GM23338 (cell line): ENCODE results near the gene SH3RF3. TPM values are rescaled to one million over a fixed set of nuclear protein-coding genes. Genes with fewer than 3 reads are reported as not detected.

Experiments
- ATAC-seq: fragments of 200-7000 bp; cut with Tn5 transposase; 3 replicates; pipeline ENCODE4 v1.9.1; 2020
- DNase-seq: peaks from one replicate; pipeline ENCODE4 v3.0.0-alpha.2; 2015; ENCODE audit warnings: low spot score
- H2AFZ ChIP-seq: fragments of 200-600 bp; sonication (generic); 2 replicates; pipeline ENCODE4 v1.8.0; 2016; ENCODE audit warnings: antibody characterized with exemption, mild to moderate bottlenecking, moderate library complexity
- H3F3A ChIP-seq: fragments of 200-600 bp; sonication (generic); replicated peaks from 2 replicates; pipeline ENCODE4 v1.8.0; 2017; ENCODE audit warnings: antibody characterized with exemption, mixed run types, low read depth
- H3K27ac ChIP-seq: fragments of 200-600 bp; sonication (generic); 2 replicates; pipeline ENCODE4 v1.6.1; 2016; ENCODE audit warnings: low read depth
- H3K27me3 ChIP-seq: fragments of 200-600 bp; sonication (generic); 2 replicates; pipeline ENCODE4 v1.8.0; 2016; ENCODE audit warnings: mild to moderate bottlenecking, mixed run types, moderate library complexity; ENCODE audit not compliant: insufficient read depth
- H3K36me3 ChIP-seq: fragments of 200-600 bp; sonication (generic); 2 replicates; pipeline ENCODE4 v1.8.0; 2016; ENCODE audit warnings: mild to moderate bottlenecking; ENCODE audit not compliant: insufficient read depth
- H3K4me1 ChIP-seq: fragments of 200-600 bp; sonication (generic); 2 replicates; pipeline ENCODE4 v1.8.0; 2016; ENCODE audit warnings: mild to moderate bottlenecking, moderate library complexity; ENCODE audit not compliant: insufficient read depth
- H3K4me2 ChIP-seq: fragments of 200-600 bp; sonication (generic); 2 replicates; pipeline ENCODE4 v1.7.1; 2017; ENCODE audit warnings: mixed run types
- H3K4me3 ChIP-seq: fragments of 200-600 bp; sonication (generic); 2 replicates; pipeline ENCODE4 v1.6.1; 2016; ENCODE audit warnings: mixed run types
- H3K79me2 ChIP-seq: fragments of 200-600 bp; sonication (generic); replicated peaks from 2 replicates; pipeline ENCODE4 v1.8.0; 2017; ENCODE audit warnings: mild to moderate bottlenecking; ENCODE audit not compliant: insufficient read depth
- H3K9me2 ChIP-seq: fragments of 200-600 bp; sonication (generic); 2 replicates; pipeline ENCODE4 v1.8.0; 2017; ENCODE audit not compliant: insufficient read depth
- H4K20me1 ChIP-seq: fragments of 200-600 bp; sonication (generic); replicated peaks from 2 replicates; pipeline ENCODE4 v1.8.0; 2017; ENCODE audit warnings: mild to moderate bottlenecking; ENCODE audit not compliant: insufficient read depth
- H3K27ac Mint-ChIP-seq: 2 replicates; pipeline ENCODE4 v1.8.0; 2020; ENCODE audit warnings: inconsistent platforms, mild to moderate bottlenecking, moderate library complexity, mixed read lengths
- H3K27me3 Mint-ChIP-seq: 3 replicates; pipeline ENCODE4 v1.8.0; 2022; ENCODE audit warnings: low read depth, mild to moderate bottlenecking, moderate library complexity, mixed read lengths, inconsistent platforms; ENCODE audit not compliant: insufficient read depth, poor library complexity
- H3K36me3 Mint-ChIP-seq: 3 replicates; pipeline ENCODE4 v1.8.0; 2021; ENCODE audit warnings: low read depth, mild to moderate bottlenecking, inconsistent platforms, moderate library complexity, mixed read lengths
- H3K4me1 Mint-ChIP-seq: 3 replicates; pipeline ENCODE4 v1.8.0; 2020; ENCODE audit warnings: mild to moderate bottlenecking, inconsistent platforms, mixed read lengths
- H3K4me3 Mint-ChIP-seq: 3 replicates; pipeline ENCODE4 v1.8.0; 2021; ENCODE audit warnings: moderate library complexity, mild to moderate bottlenecking, inconsistent platforms, mixed read lengths
- H3K9me3 Mint-ChIP-seq: 3 replicates; pipeline ENCODE4 v1.8.0; 2020; ENCODE audit warnings: moderate library complexity, mild to moderate bottlenecking, inconsistent platforms, mixed read lengths
- CREB1 ChIP-seq: fragments of 250-450 bp; sonication (Bioruptor Pico); IDR thresholded peaks from 2 replicates; pipeline ENCODE4 v1.5.0; 2020; ENCODE audit warnings: low read depth, mild to moderate bottlenecking, moderate library complexity
- EZH2 ChIP-seq: fragments of 200-600 bp; sonication (generic); IDR thresholded peaks from one replicate; pipeline ENCODE4 v1.8.0; 2017; ENCODE audit warnings: antibody characterized with exemption, mild to moderate bottlenecking, low read depth; ENCODE audit not compliant: unreplicated experiment
- EZH2phosphoT487 ChIP-seq: fragments of 200-600 bp; sonication (generic); IDR thresholded peaks from one replicate; pipeline ENCODE4 v1.8.1; 2018; ENCODE audit warnings: antibody characterized with exemption; ENCODE audit not compliant: unreplicated experiment
- JUNB ChIP-seq: IDR thresholded peaks from one replicate; pipeline ENCODE4 v1.6.1; 2016; ENCODE audit warnings: antibody characterized with exemption; ENCODE audit not compliant: unreplicated experiment
- NANOG ChIP-seq: IDR thresholded peaks from 2 replicates; pipeline ENCODE4 v1.6.1; 2016; ENCODE audit warnings: antibody characterized with exemption, borderline replicate concordance
- POLR2AphosphoS5 ChIP-seq: IDR thresholded peaks from 2 replicates; pipeline ENCODE4 v1.6.1; 2016; ENCODE audit warnings: antibody characterized with exemption, low read depth
- STAT1 ChIP-seq: IDR thresholded peaks from one replicate; pipeline ENCODE4 v1.6.1; 2016; ENCODE audit warnings: antibody characterized with exemption; ENCODE audit not compliant: unreplicated experiment
- ZNF114 ChIP-seq: fragments of 250-450 bp; sonication (Bioruptor Pico); IDR thresholded peaks from 2 replicates; pipeline ENCODE4 v1.5.0; 2020; ENCODE audit warnings: mild to moderate bottlenecking, moderate library complexity
- ZNF331 ChIP-seq: fragments of 250-450 bp; sonication (Bioruptor Pico); IDR thresholded peaks from 2 replicates; pipeline ENCODE4 v1.5.0; 2020; ENCODE audit warnings: low read depth, mild to moderate bottlenecking, moderate library complexity
- polyA plus RNA-seq: library from polyadenylated mRNA; unstranded; fragments of >200 nt; fragmentation: Nextera tagmentation; extraction: Ambion mirVana; gene quantifications from 2 replicates; pipeline ENCODE4 v1.2.1, GENCODE V29; 2016
- total RNA-seq: library from RNA; depleted of rRNA; stranded (reverse); fragments of >200 nt; shearing (Covaris generic); gene quantifications from 2 replicates; pipeline ENCODE4 v1.2.3, GENCODE V29; 2014
- TF ChIP-seq, protein P1 (sequence below): fragments of 250-450 bp; sonication (Bioruptor Pico); IDR thresholded peaks from 2 replicates; pipeline ENCODE4 v1.5.0; 2020; ENCODE audit warnings: mild to moderate bottlenecking, moderate library complexity
- TF ChIP-seq, protein P2 (sequence below): IDR thresholded peaks from 2 replicates; pipeline ENCODE4 v1.6.1; 2016; ENCODE audit warnings: antibody characterized with exemption
- TF ChIP-seq, protein P3 (sequence below), 2 experiments: fragments of 200-600 bp in 1 of 2; sonication (generic) in 1 of 2; conservative IDR thresholded peaks; 2 replicates each; pipeline versions ENCODE4 v1.5.1 to v1.6.1; 2016 to 2017; ENCODE audit warnings: antibody characterized with exemption in 2 of 2, low read depth in 2 of 2, mild to moderate bottlenecking in 2 of 2, moderate library complexity in 1 of 2
- TF ChIP-seq, protein P4 (sequence below): IDR thresholded peaks from one replicate; pipeline ENCODE4 v1.6.1; 2018; ENCODE audit warnings: antibody characterized with exemption; ENCODE audit not compliant: unreplicated experiment

Gene SH3RF3
- total and polyA plus RNA-seq, 2 experiments from 2014 or later, result 0.11 to 0.63 TPM

DNA sequence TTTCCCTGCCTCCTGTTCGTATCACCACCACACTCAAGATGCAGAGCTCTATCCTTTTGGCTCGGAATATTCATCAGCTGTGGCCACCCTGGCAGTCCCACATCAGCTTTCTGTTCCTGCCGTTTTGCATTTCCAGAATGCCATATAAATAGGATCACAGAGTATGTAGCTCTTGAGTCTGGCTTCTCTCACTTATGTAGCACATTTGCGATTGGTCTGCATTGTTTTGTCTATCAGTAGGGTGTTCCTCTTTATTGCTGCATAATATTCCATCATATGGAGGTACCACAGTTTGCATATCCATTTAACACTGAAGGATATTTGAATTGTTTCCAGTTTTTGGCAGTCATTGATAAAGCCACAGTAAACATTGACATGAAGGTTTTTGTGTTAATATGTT lies 104.6 kb downstream of the SH3RF3 start (continued):
- TF ChIP-seq, protein P1, sequence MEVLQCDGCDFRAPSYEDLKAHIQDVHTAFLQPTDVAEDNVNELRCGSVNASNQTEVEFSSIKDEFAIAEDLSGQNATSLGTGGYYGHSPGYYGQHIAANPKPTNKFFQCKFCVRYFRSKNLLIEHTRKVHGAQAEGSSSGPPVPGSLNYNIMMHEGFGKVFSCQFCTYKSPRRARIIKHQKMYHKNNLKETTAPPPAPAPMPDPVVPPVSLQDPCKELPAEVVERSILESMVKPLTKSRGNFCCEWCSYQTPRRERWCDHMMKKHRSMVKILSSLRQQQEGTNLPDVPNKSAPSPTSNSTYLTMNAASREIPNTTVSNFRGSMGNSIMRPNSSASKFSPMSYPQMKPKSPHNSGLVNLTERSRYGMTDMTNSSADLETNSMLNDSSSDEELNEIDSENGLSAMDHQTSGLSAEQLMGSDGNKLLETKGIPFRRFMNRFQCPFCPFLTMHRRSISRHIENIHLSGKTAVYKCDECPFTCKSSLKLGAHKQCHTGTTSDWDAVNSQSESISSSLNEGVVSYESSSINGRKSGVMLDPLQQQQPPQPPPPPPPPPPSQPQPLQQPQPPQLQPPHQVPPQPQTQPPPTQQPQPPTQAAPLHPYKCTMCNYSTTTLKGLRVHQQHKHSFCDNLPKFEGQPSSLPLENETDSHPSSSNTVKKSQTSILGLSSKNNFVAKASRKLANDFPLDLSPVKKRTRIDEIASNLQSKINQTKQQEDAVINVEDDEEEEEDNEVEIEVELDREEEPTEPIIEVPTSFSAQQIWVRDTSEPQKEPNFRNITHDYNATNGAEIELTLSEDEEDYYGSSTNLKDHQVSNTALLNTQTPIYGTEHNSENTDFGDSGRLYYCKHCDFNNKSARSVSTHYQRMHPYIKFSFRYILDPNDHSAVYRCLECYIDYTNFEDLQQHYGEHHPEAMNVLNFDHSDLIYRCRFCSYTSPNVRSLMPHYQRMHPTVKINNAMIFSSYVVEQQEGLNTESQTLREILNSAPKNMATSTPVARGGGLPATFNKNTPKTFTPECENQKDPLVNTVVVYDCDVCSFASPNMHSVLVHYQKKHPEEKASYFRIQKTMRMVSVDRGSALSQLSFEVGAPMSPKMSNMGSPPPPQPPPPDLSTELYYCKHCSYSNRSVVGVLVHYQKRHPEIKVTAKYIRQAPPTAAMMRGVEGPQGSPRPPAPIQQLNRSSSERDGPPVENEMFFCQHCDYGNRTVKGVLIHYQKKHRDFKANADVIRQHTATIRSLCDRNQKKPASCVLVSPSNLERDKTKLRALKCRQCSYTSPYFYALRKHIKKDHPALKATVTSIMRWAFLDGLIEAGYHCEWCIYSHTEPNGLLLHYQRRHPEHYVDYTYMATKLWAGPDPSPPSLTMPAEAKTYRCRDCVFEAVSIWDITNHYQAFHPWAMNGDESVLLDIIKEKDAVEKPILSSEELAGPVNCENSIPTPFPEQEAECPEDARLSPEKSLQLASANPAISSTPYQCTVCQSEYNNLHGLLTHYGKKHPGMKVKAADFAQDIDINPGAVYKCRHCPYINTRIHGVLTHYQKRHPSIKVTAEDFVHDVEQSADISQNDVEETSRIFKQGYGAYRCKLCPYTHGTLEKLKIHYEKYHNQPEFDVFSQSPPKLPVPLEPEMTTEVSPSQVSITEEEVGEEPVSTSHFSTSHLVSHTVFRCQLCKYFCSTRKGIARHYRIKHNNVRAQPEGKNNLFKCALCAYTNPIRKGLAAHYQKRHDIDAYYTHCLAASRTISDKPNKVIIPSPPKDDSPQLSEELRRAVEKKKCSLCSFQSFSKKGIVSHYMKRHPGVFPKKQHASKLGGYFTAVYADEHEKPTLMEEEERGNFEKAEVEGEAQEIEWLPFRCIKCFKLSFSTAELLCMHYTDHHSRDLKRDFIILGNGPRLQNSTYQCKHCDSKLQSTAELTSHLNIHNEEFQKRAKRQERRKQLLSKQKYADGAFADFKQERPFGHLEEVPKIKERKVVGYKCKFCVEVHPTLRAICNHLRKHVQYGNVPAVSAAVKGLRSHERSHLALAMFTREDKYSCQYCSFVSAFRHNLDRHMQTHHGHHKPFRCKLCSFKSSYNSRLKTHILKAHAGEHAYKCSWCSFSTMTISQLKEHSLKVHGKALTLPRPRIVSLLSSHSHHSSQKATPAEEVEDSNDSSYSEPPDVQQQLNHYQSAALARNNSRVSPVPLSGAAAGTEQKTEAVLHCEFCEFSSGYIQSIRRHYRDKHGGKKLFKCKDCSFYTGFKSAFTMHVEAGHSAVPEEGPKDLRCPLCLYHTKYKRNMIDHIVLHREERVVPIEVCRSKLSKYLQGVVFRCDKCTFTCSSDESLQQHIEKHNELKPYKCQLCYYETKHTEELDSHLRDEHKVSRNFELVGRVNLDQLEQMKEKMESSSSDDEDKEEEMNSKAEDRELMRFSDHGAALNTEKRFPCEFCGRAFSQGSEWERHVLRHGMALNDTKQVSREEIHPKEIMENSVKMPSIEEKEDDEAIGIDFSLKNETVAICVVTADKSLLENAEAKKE, result no peak
- TF ChIP-seq JUNB, result no peak
- TF ChIP-seq CREB1 (CRISPR knock-in tag), result no peak

DNA sequence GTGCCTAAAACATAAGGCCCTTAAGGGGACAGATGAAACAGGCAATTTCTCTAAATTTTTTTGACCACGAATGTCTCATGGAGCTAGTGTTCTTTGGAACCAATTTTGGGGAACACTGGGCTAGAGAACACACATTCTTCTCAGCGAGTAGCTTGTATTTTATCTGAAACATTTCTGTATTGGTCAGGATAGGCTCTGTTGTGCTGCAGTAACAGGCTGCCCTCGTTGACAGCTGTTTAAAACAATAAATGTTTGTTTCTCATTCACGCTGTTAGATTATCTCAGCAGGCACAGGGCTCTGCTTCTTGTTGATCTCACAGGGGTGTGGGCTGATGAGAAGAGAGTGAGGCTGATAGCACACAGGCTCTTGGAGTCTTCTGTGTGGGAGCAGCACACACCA lies 105.3 kb downstream of the SH3RF3 start:
- DNase-seq (no peak), ATAC-seq (no peak)
- H3K79me2 ChIP-seq, result no peaks in the 10 kb centered on the region
- H3K27ac ChIP-seq, result no peak overlapping the region
- peaks cover 2% of the 10 kb centered on the region for H3K27me3 Mint-ChIP-seq
- H3K36me3 ChIP-seq, result no peaks in the 10 kb centered on the region
- H3K4me1 Mint-ChIP-seq, result peaks cover 5% of the 10 kb centered on the region
- no peak overlapping the region for H3K4me3 ChIP-seq
- no peak overlapping the region for H3K4me2 ChIP-seq
- no peak overlapping the region for H3K4me3 Mint-ChIP-seq
- no peaks in the 10 kb centered on the region for H3K36me3 Mint-ChIP-seq
- no peaks in the 10 kb centered on the region for H3K27me3 ChIP-seq
- H2AFZ ChIP-seq, result no peak overlapping the region
- no peaks in the 10 kb centered on the region for H3F3A ChIP-seq
- H4K20me1 ChIP-seq, result no peaks in the 10 kb centered on the region
- no peaks in the 10 kb centered on the region; the same call in 2 of the 3 replicates for H3K9me3 Mint-ChIP-seq
- TF ChIP-seq NANOG (no peak), STAT1 (no peak), ZNF331 (CRISPR knock-in tag) (no peak), EZH2 (no peak), EZH2phosphoT487 (no peak), ZNF114 (CRISPR knock-in tag) (no peak), JUNB (no peak), POLR2AphosphoS5 (no peak)
- TF ChIP-seq, protein P2, sequence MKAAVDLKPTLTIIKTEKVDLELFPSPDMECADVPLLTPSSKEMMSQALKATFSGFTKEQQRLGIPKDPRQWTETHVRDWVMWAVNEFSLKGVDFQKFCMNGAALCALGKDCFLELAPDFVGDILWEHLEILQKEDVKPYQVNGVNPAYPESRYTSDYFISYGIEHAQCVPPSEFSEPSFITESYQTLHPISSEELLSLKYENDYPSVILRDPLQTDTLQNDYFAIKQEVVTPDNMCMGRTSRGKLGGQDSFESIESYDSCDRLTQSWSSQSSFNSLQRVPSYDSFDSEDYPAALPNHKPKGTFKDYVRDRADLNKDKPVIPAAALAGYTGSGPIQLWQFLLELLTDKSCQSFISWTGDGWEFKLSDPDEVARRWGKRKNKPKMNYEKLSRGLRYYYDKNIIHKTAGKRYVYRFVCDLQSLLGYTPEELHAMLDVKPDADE, result no peak
- TF ChIP-seq, protein P3, sequence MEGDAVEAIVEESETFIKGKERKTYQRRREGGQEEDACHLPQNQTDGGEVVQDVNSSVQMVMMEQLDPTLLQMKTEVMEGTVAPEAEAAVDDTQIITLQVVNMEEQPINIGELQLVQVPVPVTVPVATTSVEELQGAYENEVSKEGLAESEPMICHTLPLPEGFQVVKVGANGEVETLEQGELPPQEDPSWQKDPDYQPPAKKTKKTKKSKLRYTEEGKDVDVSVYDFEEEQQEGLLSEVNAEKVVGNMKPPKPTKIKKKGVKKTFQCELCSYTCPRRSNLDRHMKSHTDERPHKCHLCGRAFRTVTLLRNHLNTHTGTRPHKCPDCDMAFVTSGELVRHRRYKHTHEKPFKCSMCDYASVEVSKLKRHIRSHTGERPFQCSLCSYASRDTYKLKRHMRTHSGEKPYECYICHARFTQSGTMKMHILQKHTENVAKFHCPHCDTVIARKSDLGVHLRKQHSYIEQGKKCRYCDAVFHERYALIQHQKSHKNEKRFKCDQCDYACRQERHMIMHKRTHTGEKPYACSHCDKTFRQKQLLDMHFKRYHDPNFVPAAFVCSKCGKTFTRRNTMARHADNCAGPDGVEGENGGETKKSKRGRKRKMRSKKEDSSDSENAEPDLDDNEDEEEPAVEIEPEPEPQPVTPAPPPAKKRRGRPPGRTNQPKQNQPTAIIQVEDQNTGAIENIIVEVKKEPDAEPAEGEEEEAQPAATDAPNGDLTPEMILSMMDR (conservative IDR thresholded peaks at IDR 0.05; ENCODE audit: low read depth in 2 of 2), result no peak
- TF ChIP-seq, protein P4, sequence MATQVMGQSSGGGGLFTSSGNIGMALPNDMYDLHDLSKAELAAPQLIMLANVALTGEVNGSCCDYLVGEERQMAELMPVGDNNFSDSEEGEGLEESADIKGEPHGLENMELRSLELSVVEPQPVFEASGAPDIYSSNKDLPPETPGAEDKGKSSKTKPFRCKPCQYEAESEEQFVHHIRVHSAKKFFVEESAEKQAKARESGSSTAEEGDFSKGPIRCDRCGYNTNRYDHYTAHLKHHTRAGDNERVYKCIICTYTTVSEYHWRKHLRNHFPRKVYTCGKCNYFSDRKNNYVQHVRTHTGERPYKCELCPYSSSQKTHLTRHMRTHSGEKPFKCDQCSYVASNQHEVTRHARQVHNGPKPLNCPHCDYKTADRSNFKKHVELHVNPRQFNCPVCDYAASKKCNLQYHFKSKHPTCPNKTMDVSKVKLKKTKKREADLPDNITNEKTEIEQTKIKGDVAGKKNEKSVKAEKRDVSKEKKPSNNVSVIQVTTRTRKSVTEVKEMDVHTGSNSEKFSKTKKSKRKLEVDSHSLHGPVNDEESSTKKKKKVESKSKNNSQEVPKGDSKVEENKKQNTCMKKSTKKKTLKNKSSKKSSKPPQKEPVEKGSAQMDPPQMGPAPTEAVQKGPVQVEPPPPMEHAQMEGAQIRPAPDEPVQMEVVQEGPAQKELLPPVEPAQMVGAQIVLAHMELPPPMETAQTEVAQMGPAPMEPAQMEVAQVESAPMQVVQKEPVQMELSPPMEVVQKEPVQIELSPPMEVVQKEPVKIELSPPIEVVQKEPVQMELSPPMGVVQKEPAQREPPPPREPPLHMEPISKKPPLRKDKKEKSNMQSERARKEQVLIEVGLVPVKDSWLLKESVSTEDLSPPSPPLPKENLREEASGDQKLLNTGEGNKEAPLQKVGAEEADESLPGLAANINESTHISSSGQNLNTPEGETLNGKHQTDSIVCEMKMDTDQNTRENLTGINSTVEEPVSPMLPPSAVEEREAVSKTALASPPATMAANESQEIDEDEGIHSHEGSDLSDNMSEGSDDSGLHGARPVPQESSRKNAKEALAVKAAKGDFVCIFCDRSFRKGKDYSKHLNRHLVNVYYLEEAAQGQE, result no peak
- H3K4me1 ChIP-seq, result peaks cover 3% of the 10 kb centered on the region; the same call in 1 of the 2 replicates
- H3K9me2 ChIP-seq, result no peaks in the 10 kb centered on the region; the same call in 1 of the 2 replicates
- H3K27ac Mint-ChIP-seq, result no peak overlapping the region
